Measurements from ENCODE around the gene MYOM1.

The MYOM1 gene

GRCh38 chr18:3055816-3056215, 164.0 kb downstream of the MYOM1 start:
- no peak for DNase-seq
- TF ChIP-seq EZH2 (optimal IDR thresholded peaks at IDR 0.05; ENCODE audit: low read depth, low read length), result no peak
- TF ChIP-seq CTCF (IDR thresholded peaks at IDR 0.05; ENCODE audit: low read length), result no peak
- no peak for TF ChIP-seq EZH2phosphoT487 (IDR thresholded peaks at IDR 0.05; ENCODE audit: low read length)
- no peak overlapping the region for H2AFZ ChIP-seq (ENCODE audit: low read length)
- H3K4me2 ChIP-seq (ENCODE audit: low read depth, low read length), result no peak overlapping the region
- H3K4me1 ChIP-seq (ENCODE audit: low read length), result peaks cover 5% of the 10 kb centered on the region
- no peaks in the 10 kb centered on the region for H4K20me1 ChIP-seq (ENCODE audit: insufficient read depth, low read length)
- H3K9me3 ChIP-seq (replicated peaks; ENCODE audit: insufficient read depth, low read length), result no peaks in the 10 kb centered on the region
- H3K27ac ChIP-seq (ENCODE audit: low read length), result no peak overlapping the region
- H3K9ac ChIP-seq (ENCODE audit: low read length), result no peak overlapping the region
- no peaks in the 10 kb centered on the region; the same call in 1 of the 2 replicates for H3F3A ChIP-seq (ENCODE audit: insufficient read depth, low read length)
- no peak overlapping the region for H3K4me3 ChIP-seq (ENCODE audit: low read length)
- H3K79me2 ChIP-seq (ENCODE audit: low read length), result no peaks in the 10 kb centered on the region
- no peaks in the 10 kb centered on the region for H3K27me3 ChIP-seq (replicated peaks; ENCODE audit: insufficient read depth, low read length)
- H3K36me3 ChIP-seq (replicated peaks; ENCODE audit: insufficient read depth, low read length), result no peaks in the 10 kb centered on the region
- no peaks in the 10 kb centered on the region for H3K9me2 ChIP-seq (replicated peaks; ENCODE audit: insufficient read depth, low read length)

GRCh38 chr18:3055186-3055728, 164.5 kb downstream of the MYOM1 start:
- Histone ChIP-seq H3K4me2 (ENCODE audit: low read depth, low read length) (no peak overlapping the region), H3K9me2 (replicated peaks; ENCODE audit: insufficient read depth, low read length) (no peaks in the 10 kb centered on the region), H3K9ac (ENCODE audit: low read length) (no peak overlapping the region), H3K27ac (ENCODE audit: low read length) (no peak overlapping the region), H3K4me1 (ENCODE audit: low read length) (no peaks in the 10 kb centered on the region), H3K79me2 (ENCODE audit: low read length) (no peaks in the 10 kb centered on the region), H4K20me1 (ENCODE audit: insufficient read depth, low read length) (no peaks in the 10 kb centered on the region), H3K9me3 (replicated peaks; ENCODE audit: insufficient read depth, low read length) (no peaks in the 10 kb centered on the region), H3F3A (ENCODE audit: insufficient read depth, low read length) (no peaks in the 10 kb centered on the region), H3K27me3 (replicated peaks; ENCODE audit: insufficient read depth, low read length) (no peaks in the 10 kb centered on the region), H3K36me3 (replicated peaks; ENCODE audit: insufficient read depth, low read length) (no peaks in the 10 kb centered on the region), H3K4me3 (ENCODE audit: low read length) (no peak overlapping the region), H2AFZ (ENCODE audit: low read length) (no peak overlapping the region)
- no peak for TF ChIP-seq EZH2 (optimal IDR thresholded peaks at IDR 0.05; ENCODE audit: low read depth, low read length)
- TF ChIP-seq EZH2phosphoT487 (IDR thresholded peaks at IDR 0.05; ENCODE audit: low read length), result no peak
- TF ChIP-seq CTCF (IDR thresholded peaks at IDR 0.05; ENCODE audit: low read length), result no peak
- DNase-seq, result no peak

GRCh38 chr18:3054780-3055179, 165.0 kb downstream of the MYOM1 start:
- no peak overlapping the region for H3K4me3 ChIP-seq (ENCODE audit: low read length)
- no peak overlapping the region for H3K4me2 ChIP-seq (ENCODE audit: low read depth, low read length)
- no peaks in the 10 kb centered on the region for H3F3A ChIP-seq (ENCODE audit: insufficient read depth, low read length)
- no peak overlapping the region for H3K27ac ChIP-seq (ENCODE audit: low read length)
- H3K27me3 ChIP-seq (replicated peaks; ENCODE audit: insufficient read depth, low read length), result no peaks in the 10 kb centered on the region
- H2AFZ ChIP-seq (ENCODE audit: low read length), result no peak overlapping the region
- H3K9ac ChIP-seq (ENCODE audit: low read length), result no peak overlapping the region
- TF ChIP-seq EZH2phosphoT487 (IDR thresholded peaks at IDR 0.05; ENCODE audit: low read length) (no peak), EZH2 (optimal IDR thresholded peaks at IDR 0.05; ENCODE audit: low read depth, low read length) (no peak), CTCF (IDR thresholded peaks at IDR 0.05; ENCODE audit: low read length) (no peak)
- H3K4me1 ChIP-seq (ENCODE audit: low read length), result no peaks in the 10 kb centered on the region
- no peaks in the 10 kb centered on the region for H3K79me2 ChIP-seq (ENCODE audit: low read length)
- H3K9me3 ChIP-seq (replicated peaks; ENCODE audit: insufficient read depth, low read length), result no peaks in the 10 kb centered on the region
- no peaks in the 10 kb centered on the region for H3K9me2 ChIP-seq (replicated peaks; ENCODE audit: insufficient read depth, low read length)
- H4K20me1 ChIP-seq (ENCODE audit: insufficient read depth, low read length), result no peaks in the 10 kb centered on the region
- no peaks in the 10 kb centered on the region for H3K36me3 ChIP-seq (replicated peaks; ENCODE audit: insufficient read depth, low read length)
- DNase-seq, result no peak

All from MM.1S (cell line).